Adrenal gland (tissue), 5 donors: Measurements from ENCODE around the gene ZNF678.

ENCODE experiments used
- POLR2A ChIP-seq, 2 donors: fragments of 450-650 bp; IDR thresholded peaks; one replicate each; pipeline ENCODE4 v1.6.1; 2017; ENCODE audit warnings: antibody characterized with exemption in 2 of 2, mild to moderate bottlenecking in 2 of 2, moderate library complexity in 1 of 2
- TF ChIP-seq, protein P1 (sequence below), 6 experiments: fragments of 450-650 bp in 4 of 6; fragments of 200-600 bp in 2 of 6; sonication (generic) in 1 of 6; IDR thresholded peaks; 1 replicate in 5 of 6; 2 replicates in 1 of 6; pipeline versions ENCODE4 v1.5.1 to v1.8.0; 2016 to 2021; ENCODE audit warnings: antibody characterized with exemption in 6 of 6, mild to moderate bottlenecking in 2 of 6, moderate library complexity in 1 of 6
- donor health status: DM: no; HTN: no; CAD: no.

DNA sequence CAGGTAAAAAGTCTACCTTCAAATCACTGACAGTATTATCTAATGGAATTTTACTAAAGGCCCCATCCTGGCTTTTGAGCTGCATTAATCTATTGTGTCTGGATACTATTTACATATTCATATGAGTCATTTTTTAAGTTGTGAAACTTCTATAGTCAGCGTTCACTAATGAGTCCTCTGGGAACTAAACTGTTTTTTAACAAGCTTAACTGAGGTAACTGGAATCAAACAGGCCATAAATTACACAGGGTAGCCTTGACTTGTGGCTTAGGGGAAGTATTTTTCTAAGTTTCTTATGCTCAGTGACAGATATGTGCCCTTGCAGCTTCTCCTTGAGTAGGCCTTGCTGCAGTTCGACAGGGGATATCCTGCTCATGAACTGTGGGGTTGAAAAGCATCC lies 102.9 kb downstream of the ZNF678 start:
- no peak for TF ChIP-seq POLR2A (IDR thresholded peaks at IDR 0.05)
- TF ChIP-seq, protein P1, sequence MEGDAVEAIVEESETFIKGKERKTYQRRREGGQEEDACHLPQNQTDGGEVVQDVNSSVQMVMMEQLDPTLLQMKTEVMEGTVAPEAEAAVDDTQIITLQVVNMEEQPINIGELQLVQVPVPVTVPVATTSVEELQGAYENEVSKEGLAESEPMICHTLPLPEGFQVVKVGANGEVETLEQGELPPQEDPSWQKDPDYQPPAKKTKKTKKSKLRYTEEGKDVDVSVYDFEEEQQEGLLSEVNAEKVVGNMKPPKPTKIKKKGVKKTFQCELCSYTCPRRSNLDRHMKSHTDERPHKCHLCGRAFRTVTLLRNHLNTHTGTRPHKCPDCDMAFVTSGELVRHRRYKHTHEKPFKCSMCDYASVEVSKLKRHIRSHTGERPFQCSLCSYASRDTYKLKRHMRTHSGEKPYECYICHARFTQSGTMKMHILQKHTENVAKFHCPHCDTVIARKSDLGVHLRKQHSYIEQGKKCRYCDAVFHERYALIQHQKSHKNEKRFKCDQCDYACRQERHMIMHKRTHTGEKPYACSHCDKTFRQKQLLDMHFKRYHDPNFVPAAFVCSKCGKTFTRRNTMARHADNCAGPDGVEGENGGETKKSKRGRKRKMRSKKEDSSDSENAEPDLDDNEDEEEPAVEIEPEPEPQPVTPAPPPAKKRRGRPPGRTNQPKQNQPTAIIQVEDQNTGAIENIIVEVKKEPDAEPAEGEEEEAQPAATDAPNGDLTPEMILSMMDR (IDR thresholded peaks at IDR 0.05) = no peak
